GM19468 (cell line): ENCODE results near the gene BTBD17.

Experiments used
- ATAC-seq: cut with Tn5 transposase; IDR thresholded peaks from one replicate; pipeline ENCODE4 v1.9.1; 2021; ENCODE audit warnings: mild to moderate bottlenecking, moderate library complexity, moderate number of reproducible peaks; ENCODE audit not compliant: unreplicated experiment; ENCODE audit errors: extremely low read depth

BTBD17 gene

DNA sequence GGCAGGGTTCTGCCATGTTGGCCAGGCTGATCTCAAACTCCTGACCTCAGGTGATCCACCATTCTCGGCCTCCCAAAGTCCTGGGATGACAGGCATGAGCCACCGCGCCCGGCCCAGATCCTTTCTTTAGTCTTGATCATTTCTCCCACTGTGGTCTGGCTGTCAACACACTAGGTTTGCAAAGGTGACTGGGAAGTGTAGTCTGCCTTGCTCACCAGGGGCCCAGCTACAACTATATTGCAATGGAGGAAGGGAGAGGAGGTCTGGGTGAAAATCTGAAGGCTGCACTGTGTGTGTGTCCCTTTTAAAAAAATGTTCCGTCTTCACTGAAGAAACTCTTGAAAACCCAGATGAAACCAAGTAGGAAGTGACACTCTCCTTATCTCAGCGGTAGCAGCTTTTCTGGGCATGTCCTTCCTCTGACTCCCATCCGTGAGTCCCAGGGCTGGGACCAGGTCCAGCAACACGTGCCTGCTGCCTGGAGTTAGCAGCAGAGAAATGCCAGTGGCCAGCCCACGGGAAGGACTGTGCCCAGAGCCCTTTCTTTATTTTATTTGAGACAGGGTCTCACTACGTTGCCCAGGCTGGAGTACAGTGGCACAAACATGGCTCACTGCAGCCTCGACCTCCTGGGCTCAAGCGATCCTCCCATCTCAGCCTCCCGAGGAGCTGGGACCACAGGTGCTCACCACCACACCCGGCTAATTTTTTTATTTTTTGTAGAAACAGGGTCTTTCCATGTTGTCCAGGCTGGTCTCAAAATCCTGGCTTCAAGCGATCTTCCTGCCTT lies 53.5 kb downstream of the BTBD17 start:
- no peak for ATAC-seq
